ENCODE measurements around the gene SYNPO2L.

DNA sequence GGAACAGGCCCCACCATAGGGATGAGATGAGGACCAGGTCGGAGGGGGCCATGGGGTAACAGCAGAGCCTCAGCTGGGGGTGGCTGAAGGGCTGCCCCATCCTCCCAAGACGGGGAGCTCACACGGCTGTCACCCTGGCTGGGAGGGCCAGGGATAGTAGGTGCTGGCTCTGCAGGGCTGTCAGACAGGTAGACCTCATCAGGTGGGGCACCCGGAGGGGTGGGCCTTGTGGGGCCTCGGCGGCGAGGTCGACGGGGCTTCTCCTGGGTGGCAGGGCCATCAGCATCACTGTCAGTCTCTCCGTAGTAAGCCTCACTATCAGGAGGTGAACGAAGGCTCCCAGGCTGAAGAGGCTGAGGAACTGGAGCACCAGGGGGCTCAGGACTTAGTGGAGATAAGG, 2.6 kb downstream of the SYNPO2L start:
- no peak for TF ChIP-seq POLR2A (IDR thresholded peaks at IDR 0.05)
- TF ChIP-seq, protein P1, sequence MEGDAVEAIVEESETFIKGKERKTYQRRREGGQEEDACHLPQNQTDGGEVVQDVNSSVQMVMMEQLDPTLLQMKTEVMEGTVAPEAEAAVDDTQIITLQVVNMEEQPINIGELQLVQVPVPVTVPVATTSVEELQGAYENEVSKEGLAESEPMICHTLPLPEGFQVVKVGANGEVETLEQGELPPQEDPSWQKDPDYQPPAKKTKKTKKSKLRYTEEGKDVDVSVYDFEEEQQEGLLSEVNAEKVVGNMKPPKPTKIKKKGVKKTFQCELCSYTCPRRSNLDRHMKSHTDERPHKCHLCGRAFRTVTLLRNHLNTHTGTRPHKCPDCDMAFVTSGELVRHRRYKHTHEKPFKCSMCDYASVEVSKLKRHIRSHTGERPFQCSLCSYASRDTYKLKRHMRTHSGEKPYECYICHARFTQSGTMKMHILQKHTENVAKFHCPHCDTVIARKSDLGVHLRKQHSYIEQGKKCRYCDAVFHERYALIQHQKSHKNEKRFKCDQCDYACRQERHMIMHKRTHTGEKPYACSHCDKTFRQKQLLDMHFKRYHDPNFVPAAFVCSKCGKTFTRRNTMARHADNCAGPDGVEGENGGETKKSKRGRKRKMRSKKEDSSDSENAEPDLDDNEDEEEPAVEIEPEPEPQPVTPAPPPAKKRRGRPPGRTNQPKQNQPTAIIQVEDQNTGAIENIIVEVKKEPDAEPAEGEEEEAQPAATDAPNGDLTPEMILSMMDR (IDR thresholded peaks at IDR 0.05) = no peak
- TF ChIP-seq POLR2AphosphoS5 (IDR thresholded peaks at IDR 0.05) = no peak
- no peak for TF ChIP-seq EP300 (IDR thresholded peaks at IDR 0.05)

Data from stomach (tissue), 4 donors.